GM18520 (cell line): ENCODE results near the gene TBC1D16.
"Not testable (repeated sequence)": the region's sequence is repeated elsewhere in the genome, so short reads cannot be mapped to it uniquely, and the experiment has no call there.

ENCODE experiments used
- ATAC-seq: cut with Tn5 transposase; IDR thresholded peaks from one replicate; pipeline ENCODE4 v1.9.1; 2021; ENCODE audit not compliant: unreplicated experiment

TBC1D16 gene

GRCh38 chr17:80051681-80052080 is 16.0 kb upstream of the TBC1D16 start:
- ATAC-seq = no peak

GRCh38 chr17:80050706-80051105 is 15.0 kb upstream of the TBC1D16 start:
- ATAC-seq = no peak

GRCh38 chr17:80049986-80050385 is 14.3 kb upstream of the TBC1D16 start:
- ATAC-seq = no peak

GRCh38 chr17:80047176-80047575 is 11.5 kb upstream of the TBC1D16 start:
- no peak for ATAC-seq

GRCh38 chr17:80046709-80047108 is 11.0 kb upstream of the TBC1D16 start:
- ATAC-seq = not testable (repeated sequence)

GRCh38 chr17:80045703-80046102 is 10.0 kb upstream of the TBC1D16 start:
- no peak for ATAC-seq

GRCh38 chr17:80043963-80044362 is 8.3 kb upstream of the TBC1D16 start:
- ATAC-seq = no peak

- ATAC-seq = no peak
These were observed 1.2 kb upstream of the TBC1D16 start for GRCh38 chr17:80036715-80037477.

- no peak for ATAC-seq
These were observed 454 bp upstream of the TBC1D16 start, which contains the start of gene CCDC40 for GRCh38 chr17:80035937-80036714. TSS of gene CCDC40 (plus strand) at chr17:80036642. CDS start at chr17:80036663, 21 bp downstream.

GRCh38 chr17:80034791-80035686 is 633 bp downstream of the TBC1D16 start:
- no peak for ATAC-seq

- ATAC-seq = no peak
These were observed 1.8 kb downstream of the TBC1D16 start for GRCh38 chr17:80033840-80034239.

GRCh38 chr17:80032614-80033171 is 3.0 kb downstream of the TBC1D16 start:
- no peak for ATAC-seq

GRCh38 chr17:80031691-80032430 is 3.8 kb downstream of the TBC1D16 start:
- no peak for ATAC-seq

- no peak for ATAC-seq
These were observed 4.8 kb downstream of the TBC1D16 start for GRCh38 chr17:80030730-80031410.

GRCh38 chr17:80029258-80029974 is 6.3 kb downstream of the TBC1D16 start:
- ATAC-seq = no peak

GRCh38 chr17:80028030-80028429 is 7.6 kb downstream of the TBC1D16 start:
- no peak for ATAC-seq

GRCh38 chr17:80027043-80027435 is 8.6 kb downstream of the TBC1D16 start:
- no peak for ATAC-seq

GRCh38 chr17:80026359-80027042 is 9.2 kb downstream of the TBC1D16 start:
- no peak for ATAC-seq
